HG02884 (cell line): ENCODE data around the gene RAP1A.

Experiments used
- ATAC-seq: cut with Tn5 transposase; IDR thresholded peaks from one replicate; pipeline ENCODE4 v1.9.1; 2021; ENCODE audit warnings: mild to moderate bottlenecking, moderate library complexity; ENCODE audit not compliant: unreplicated experiment

The RAP1A gene

DNA sequence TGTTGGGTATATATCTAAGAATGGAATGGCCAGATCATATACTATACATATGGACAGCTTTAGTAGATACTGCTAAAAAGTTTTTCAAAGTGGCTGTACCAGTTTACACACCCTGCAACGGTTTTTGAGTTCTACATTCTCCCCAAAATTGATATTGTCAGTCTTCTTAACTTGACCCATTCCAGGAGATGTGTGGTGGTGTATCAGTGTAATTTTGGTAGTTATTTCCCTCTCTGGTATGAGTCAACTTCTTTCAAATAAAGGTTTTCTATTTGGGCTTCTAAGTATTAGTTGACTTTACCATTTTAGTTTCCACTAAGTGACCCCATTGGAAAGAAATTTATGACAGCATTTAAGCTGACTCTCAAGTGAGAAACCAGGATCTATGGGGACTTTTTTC lies 90.4 kb downstream of the RAP1A start:
- ATAC-seq: no peak

DNA sequence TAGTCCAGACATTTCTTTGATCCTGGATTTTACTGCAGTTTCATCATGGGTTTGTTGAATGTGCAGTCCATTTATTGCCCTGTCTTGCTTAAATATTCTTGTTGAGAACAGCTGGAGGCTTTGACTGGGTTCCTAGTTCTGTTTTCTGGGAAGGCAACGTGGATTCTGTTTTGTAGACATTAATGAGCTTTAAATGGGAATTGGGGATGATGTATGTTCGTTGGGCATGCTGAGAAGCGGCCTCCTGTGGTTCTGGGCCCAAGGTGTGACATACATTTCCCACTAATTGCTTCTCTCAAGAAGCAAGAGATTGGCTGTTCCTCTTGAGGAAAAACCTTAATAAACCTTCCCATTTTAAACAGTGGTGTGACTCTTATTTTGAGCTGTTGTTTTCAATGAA lies 96.7 kb downstream of the RAP1A start:
- ATAC-seq: no peak

DNA sequence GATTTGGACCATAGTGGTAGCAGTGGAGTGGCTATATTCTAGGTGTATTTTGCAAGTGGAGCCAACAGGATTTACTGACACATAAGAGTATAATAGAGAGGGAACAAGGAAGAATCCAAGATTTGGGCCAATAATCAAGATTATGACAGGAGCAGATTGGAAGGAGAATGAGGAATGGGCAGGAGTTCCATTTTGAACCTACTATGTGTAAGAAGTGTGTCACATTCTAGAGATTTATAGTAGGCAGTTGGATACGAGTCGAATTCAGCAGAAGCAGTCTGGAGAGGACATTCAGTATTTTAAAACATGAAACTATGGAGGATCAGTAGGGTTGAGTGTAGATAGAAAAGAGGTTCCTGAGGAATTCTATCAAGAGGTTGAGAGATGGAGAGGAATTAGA lies 97.9 kb downstream of the RAP1A start:
- no peak for ATAC-seq

DNA sequence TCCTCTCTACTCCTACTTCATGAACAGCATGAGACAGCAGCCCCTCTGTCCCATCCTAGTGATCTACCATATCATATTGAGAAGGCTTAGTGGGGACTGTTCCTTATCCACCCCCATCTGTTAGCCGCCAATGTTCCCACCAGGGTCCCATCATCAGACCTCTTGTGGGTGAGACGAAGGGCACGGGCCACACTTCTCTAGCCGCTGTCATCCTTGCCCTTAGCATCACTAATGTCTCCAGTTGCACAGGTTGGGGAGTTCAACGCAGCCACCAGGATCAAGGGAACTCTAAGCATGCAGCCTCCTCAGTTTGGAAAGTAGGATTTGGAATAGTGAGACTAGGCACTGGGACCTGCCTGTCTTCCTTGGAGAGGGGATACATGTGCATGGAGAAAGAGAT lies 99.5 kb downstream of the RAP1A start:
- no peak for ATAC-seq

DNA sequence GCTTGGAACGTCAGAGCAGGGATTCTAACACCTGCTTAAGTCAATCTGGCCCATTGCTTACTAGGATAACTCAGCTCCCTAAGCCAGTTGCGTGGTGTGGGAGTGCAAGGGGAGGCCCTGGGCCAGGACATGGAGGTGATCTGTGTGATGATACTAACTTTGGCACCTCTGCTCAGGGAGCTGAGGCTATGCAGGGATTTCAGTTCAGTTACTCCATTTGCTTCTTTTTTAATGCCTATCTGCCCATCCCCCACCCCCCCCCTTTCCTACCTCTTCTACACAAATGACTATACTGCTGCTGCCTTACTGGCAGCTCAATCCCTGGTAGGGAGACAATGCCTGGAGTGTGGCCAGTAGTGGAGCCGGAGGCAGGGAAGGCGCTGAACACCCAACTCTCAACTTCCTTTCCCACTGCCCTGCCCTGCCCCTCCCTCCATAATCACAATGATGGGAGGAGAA lies 100.1 kb downstream of the RAP1A start:
- no peak for ATAC-seq

DNA sequence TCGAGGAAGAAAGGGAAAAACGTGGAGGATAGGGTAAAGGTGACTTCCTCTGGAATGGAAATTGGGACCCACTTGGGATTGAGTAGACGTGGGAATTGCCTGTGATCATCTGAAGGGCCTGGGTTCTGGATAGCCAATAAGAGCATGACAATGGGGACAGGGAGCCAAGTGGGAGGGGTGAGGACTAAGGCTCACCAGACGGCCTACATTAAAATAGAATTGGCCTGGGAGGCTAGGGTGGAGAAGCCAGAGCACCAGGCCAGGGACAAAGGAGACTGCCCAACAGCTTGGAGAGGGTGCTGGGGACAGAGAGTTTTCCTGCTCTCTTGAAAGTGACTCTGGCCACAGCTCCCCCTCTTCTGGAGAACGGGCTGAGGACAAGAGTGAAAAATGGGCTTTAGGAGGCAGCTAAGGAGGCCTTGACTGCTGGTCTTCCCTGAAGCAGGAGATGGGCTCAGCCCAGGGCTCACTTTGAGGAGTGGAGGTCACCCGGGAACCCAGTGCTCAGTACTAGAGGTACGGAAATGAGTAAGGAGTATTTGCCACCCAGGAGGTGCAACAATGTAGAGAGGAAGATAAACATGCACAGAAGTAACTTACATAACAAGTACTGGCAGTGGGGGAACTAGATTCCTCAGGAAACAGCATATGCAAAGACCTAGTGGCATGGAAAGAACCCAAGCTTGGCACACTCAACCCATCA lies 100.8 kb downstream of the RAP1A start:
- no peak for ATAC-seq

DNA sequence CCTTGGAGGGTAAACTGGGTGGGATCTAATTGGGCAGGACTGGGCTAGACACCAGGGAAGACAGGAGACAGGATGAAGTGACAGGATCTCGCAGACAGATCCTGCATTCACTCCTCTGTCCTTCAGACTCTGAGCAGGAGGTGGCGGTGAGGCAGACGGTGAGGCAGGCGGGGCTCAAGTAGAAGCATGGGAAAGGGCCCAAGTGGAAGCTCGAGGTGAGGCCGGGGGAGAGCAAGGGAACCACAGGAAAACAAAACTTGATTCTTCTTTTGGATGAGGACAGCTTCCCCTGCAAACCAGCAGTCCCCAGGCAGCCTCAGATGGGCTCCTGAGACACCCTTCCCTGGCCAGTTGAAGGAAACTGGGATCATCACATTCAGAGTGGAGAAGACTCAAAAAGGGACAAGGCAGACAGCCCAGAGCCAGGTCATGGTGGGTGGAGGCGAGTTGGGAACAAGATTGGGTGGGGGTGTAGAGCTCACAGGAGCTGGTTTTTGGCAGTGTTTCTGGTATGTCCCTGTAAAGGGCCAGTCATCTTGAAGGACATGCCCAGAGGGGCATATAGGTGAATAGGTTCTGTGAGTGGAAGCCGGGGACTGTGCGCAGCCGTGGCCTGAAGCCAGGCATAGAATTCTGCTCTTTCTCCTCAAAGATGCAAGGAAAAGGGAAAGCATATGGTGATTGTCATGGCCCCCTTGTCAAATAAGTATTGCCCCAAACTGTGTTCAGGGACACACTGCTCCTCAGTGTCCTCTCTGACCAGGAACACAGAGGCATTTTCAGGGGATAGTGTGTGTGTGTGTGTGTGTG lies 101.6 kb downstream of the RAP1A start:
- ATAC-seq: no peak

DNA sequence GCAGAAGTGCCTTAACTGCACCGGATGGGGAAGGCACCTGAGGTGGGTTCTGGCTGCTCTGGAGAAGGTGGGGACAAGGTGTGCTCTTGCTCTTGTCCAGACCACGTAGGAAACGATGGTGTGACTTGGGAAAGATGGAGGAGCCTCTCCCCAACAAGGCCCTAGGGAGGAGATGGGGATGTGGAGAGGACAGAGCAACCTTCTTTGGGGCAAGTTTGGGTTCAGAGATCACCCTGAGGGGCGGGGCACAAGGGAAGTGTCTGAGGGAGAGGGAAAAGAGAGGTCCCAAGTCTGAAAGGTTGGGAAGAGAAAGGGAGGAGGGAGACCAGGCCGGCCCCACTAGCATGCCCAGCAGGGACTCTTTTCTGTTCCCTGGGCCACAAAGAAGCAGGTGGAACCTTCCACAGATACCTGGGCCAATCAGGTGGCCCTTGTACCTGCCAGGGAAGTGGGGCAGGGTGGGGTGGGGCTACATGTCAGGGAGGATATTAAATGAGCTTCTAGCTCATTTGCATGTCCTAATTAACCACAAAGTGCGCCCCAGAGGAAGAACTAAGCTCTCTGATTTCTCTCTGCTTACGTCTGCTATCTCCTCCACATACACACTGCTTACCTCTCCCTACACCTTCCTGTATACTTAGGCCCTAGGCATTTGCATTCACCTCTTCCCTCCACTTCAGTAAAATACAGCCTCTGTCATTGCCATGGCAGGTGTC lies 103.7 kb downstream of the RAP1A start:
- ATAC-seq: no peak

DNA sequence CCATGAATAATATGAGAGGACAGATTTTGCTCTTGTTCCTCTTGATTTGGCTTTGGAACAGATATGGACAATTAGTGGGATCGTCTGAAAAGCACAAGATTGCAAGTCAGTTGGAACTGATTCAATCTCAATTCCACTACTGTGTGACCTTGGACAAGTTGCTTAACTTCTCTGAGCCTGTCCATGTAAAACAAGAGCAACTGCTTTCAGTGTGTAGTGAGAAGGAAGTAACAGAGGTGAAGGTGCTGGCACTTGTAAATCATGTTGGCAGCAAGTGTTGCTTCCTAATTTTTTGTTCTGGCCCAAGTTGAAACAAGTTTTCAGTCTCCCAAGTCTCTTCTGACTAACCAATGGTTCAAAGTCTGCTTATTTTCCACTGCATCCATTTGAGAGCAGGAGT lies 104.3 kb downstream of the RAP1A start:
- ATAC-seq: no peak

DNA sequence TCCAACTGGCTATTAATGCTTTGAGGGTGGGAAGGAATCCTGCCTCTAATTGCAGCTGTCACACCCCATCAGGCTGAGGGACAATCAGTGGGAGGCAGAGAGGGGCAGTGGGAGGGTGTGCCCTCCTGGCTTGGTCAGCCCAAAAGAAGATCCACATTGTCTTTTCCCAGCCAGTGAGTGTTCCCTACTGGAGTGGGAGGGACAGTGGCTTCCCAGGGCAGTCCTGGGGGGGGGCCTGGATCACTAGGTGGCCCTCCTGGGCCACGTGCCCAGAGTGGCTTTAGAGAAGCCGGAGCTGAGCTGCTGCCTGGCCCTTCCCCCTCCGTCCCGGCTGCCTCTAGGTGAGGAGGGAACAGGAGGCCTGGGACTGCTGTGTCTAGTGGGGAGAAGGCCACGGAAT lies 105.6 kb downstream of the RAP1A start:
- ATAC-seq: no peak

DNA sequence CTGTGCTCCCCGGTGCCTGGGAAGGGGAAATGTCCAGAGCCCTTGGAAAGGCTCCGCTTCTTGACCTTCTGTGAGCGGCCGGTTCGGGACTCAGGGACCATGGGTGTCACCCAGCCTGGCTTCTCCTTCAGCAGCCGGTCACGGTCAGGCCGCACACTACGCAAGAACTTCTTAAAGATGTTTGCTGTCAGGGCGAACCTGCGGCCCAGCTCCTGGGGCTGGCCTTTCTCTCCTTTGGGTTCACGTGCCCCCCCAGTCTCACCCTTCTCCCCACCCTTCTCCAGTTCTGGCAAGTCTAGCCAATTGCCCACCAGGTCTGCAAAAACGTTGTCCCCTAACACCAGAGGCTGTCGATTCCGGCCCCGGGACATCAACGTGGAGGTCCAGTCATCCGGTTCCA lies 107.5 kb downstream of the RAP1A start:
- ATAC-seq: no peak

DNA sequence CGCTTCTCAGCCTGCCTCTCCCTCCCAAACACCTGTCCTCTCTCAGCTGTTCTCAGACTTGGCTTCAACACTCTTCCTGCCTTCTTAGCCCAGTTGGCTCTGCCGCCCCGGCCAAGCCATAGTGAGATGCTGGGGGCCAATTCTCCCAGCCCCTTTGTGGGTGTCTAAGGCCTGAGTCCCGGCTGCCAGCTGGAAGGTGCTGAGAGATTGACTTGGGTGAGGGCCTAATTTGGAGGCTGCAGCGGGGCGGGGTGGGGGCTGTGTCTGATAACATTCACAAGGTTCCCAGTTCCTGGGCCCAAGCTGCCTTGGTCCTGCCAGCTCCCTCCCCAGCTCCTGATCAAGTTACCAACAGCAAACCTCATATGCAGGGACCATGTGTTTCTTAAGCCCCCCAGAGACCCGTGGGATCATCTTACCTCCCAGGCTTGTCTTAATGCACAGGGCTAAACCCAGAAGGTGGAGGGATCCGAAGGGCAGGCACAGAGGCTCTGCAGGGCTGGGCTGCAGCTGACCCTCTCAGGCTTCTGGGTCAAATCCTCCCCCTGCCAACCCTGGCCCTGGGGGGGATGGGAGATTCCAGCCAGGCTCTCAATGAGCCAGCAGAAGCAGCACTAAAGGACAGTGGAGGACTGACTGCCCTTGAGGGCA lies 109.8 kb downstream of the RAP1A start:
- no peak for ATAC-seq

DNA sequence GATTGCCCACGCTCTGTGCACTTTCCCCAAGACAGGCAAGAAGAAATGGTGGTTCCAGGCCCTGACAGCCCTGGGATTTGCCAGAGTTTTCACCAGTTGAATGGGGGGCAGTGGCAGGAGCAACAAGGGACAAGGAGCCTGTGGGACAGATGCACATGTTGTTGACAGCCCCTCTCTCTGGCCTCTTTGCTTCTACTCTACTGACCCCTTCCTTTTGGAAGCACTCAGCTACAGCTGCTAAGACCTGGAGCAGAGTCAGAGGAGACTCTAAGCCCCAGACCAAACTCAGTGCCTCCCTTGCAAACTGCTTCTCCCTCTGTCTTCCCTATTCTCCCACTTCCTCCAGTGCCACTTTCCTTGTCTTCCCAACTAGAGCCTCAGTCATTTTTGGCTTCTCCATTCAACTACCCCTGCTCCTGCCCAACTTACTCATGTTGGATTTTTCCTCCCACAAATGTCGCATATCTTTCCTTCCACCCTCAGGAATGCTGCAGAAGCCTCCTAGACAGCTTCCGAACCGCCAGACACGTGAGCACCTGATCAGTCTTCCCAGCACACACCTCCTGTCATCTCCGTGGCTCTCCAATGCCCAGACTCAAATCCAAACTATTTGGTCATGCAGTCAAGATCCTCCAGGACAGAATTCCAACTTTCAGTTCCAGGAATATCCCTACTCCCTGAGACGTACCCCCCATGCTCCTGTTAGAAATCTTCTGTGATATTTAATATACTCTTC lies 110.5 kb downstream of the RAP1A start:
- ATAC-seq: no peak

DNA sequence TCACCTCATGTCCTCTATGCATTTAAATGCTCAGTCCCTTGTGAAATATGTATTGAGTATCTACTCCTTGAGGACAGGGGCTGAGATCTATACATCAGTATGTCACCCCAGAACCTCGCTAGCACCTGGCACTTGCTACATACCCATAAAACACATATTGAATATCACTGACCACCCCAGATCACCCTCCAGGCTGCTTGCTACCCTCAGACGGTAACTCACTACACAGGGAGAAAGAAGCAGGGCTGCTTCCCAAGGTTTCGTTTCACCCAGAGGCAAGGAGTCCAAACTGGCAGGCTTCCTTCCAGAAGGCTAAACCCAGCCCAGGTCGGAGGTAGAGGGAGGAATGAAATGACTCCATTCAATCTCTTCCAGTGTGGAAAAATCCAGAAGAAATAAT lies 111.1 kb downstream of the RAP1A start:
- ATAC-seq: no peak

DNA sequence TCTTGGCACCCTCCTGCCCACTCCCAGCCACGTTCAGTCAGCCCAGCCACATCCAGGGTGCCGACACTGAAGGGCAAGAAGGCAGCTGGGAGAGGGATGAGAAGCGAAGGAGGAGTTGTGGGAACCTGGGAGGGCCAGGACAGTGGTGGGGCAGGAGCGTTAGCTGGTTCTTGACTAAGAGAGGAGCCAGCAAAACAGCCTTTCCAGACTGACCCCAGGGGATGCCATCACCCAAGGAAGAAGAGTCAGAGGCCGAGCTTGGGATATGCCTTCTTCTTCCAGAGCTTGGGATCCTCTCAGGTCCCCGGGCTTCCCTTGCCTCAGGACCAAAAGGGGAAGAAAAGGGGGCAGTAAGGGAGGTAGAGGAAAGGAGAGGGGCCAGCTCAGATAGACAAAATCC lies 112.4 kb downstream of the RAP1A start:
- no peak for ATAC-seq

DNA sequence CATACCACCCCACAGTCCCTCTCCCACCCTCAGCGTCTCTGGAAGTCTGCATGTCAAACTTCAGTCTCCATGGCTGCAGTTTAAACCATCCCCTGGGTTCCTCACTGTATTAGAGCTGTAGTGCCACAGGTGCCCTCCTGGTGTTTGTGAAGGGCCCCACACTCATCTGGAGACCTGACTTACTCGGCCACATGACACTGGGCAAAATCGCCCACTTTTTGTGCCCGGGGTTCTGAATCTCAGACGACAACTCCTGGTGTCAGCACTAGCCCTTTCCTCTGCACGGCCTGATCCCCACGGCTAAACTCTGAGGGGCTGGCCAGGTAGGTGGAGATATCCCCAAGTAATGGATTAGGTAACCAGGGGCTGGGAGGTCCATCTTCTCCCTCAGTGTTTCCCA lies 113.1 kb downstream of the RAP1A start:
- no peak for ATAC-seq

DNA sequence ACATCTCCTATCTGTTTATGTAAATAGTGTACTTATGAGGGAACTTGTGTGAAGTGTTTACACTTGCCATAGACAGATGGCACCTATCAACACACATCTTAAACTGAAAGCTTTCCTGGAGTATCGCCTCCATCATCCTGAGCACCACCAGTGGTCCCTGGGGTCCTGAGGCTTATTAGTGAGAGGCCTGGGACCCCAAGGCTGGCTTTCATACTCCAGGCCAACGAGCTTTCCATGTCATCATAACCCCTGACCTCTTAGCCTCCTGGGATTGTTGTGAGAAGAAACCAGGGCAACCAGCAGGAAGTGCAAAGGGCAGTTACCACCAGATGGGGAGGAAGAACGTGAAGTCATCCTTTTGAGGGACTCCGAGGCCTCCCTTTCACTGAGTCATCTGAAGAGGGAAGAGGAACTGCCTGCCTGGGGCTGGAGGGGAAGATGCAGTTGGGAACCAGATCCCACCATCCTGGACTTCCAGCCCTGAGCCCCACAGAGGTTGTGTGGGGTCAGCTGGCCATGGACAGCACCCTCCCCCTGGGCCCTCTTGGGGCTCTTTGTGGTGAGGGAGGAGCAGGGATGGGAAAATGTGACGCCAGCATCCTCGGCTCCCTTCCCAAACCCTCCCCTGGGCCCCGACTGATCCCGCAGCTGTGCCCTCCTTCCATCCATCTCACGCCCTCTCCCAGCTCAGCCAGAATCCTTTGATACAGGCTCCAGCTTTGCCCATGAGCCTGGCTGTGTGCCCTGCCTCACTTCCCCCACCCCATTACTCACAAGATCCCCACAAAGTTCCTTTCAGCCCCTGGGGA lies 113.8 kb downstream of the RAP1A start:
- no peak for ATAC-seq

DNA sequence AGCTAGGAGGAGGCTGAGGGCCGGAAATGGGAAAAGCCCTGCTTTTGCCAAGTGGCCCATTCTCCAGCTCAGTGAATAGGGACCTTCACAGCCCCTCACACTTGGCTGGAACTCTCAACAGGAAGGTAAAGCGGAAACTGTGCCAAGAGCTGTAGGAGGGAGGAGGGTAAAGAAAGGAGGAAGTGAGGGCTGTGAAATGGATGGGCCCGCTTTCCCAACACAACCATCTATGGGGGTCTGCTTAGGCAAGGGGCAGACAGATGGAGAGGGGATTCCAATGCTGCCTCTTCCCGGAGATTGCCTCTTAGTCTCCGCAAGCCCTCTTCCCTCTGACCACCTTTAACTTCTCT lies 114.4 kb downstream of the RAP1A start:
- ATAC-seq: no peak

DNA sequence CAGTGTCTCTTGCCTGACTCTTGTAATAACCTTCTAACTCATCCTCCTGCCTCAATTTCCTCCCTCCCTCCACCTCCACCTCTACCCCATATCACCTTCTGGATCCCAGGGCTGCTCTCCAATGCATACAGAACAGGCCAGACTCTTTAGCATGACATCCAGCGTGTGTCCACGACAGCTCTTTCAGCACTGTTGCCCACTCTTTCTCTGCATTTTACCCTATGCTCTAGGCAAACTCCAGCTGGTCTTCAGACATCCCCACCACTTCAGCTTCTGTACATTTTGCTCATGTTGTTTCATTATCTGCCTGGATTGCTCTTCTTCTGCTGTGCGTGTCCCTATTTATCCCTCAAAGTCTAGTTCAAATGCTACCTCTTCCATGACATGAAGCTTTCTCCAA lies 114.8 kb downstream of the RAP1A start:
- no peak for ATAC-seq

DNA sequence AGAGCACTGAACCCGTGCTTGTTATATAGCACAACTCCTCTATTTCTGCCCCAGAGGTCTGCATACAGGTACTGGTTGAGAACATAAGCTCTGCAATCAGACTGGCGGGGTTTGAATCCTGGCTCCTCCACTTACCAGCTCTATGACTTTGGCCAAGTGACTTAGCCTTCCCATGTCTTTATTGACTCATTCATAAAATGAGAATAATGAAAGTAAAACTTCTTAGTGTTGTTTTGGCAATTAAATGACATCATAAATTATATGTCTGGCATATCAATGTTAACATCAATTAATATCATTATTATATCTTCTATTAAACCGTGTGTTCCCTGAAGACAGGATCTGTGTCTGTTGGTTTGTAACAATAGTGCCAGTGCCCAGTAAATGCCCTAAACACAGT lies 115.3 kb downstream of the RAP1A start:
- no peak for ATAC-seq
